NCI-H146 treated with DMSO at 0.1 percent for 48 hours (cell line): ENCODE measurements around the gene FOXQ1.

Experiments
- DNase-seq: peaks from one replicate; lab custom pipeline; 2025; ENCODE audit not compliant: unreplicated experiment; lab: John Stamatoyannopoulos, UW

Gene FOXQ1

GRCh38 chr6:1311400-1312202, at the start of gene FOXQ1:
Gene FOXQ1 (plus strand): TSS chr6:1312098. CDS start chr6:1312705, 607 bp downstream.
- no peak for DNase-seq

GRCh38 chr6:1262704-1263038, 49.2 kb upstream of the FOXQ1 start:
- DNase-seq: no peak

- no peak for DNase-seq
Measured at GRCh38 chr6:1263039-1263849, 48.7 kb upstream of the FOXQ1 start.

GRCh38 chr6:1263850-1264377, 48.0 kb upstream of the FOXQ1 start:
- no peak for DNase-seq

- no peak for DNase-seq
Measured at GRCh38 chr6:1264619-1265445, 47.1 kb upstream of the FOXQ1 start.

- DNase-seq: no peak
Measured at GRCh38 chr6:1266686-1267056, 45.2 kb upstream of the FOXQ1 start.

- DNase-seq: no peak
Measured at GRCh38 chr6:1267057-1267732, 44.7 kb upstream of the FOXQ1 start.

- DNase-seq: no peak
Measured at GRCh38 chr6:1267790-1268762, 43.8 kb upstream of the FOXQ1 start.

- no peak for DNase-seq
Measured at GRCh38 chr6:1271071-1271763, 40.7 kb upstream of the FOXQ1 start.

- DNase-seq: no peak
Measured at GRCh38 chr6:1278061-1278720, 33.7 kb upstream of the FOXQ1 start.

- DNase-seq: no peak
Measured at GRCh38 chr6:1279065-1279464, 32.8 kb upstream of the FOXQ1 start.

GRCh38 chr6:1280666-1281300, 31.1 kb upstream of the FOXQ1 start:
- DNase-seq: no peak

GRCh38 chr6:1281746-1282145, 30.2 kb upstream of the FOXQ1 start:
- DNase-seq: no peak

- DNase-seq: no peak
Measured at GRCh38 chr6:1283501-1283900, 28.4 kb upstream of the FOXQ1 start.

- DNase-seq: no peak
Measured at GRCh38 chr6:1285556-1285955, 26.3 kb upstream of the FOXQ1 start.

- DNase-seq: no peak
Measured at GRCh38 chr6:1285956-1286355, 25.9 kb upstream of the FOXQ1 start.

- DNase-seq: no peak
Measured at GRCh38 chr6:1287103-1287591, 24.8 kb upstream of the FOXQ1 start.

- no peak for DNase-seq
Measured at GRCh38 chr6:1290086-1290485, 21.8 kb upstream of the FOXQ1 start.
